NT2/D1 (cell line): Measurements from ENCODE around the gene SMIM29.

ENCODE experiments used
- DNase-seq: peaks from one replicate; pipeline ENCODE4 v3.0.0-alpha.2; 2011; ENCODE audit warnings: low read depth, low spot score
- H3K27me3 ChIP-seq: 2 replicates; pipeline ENCODE4 v1.6.0; 2011; ENCODE audit warnings: mild to moderate bottlenecking; ENCODE audit not compliant: insufficient read length, insufficient read depth
- H3K36me3 ChIP-seq: 2 replicates; pipeline ENCODE4 v1.6.1; 2011; ENCODE audit warnings: mild to moderate bottlenecking, low read length, mixed read lengths; ENCODE audit not compliant: insufficient read depth, insufficient read length
- H3K4me1 ChIP-seq: 2 replicates; pipeline ENCODE4 v1.5.1; 2011; ENCODE audit not compliant: insufficient read depth, insufficient read length
- H3K4me3 ChIP-seq: 2 replicates; pipeline ENCODE4 v1.5.1; 2011; ENCODE audit warnings: low read depth; ENCODE audit not compliant: insufficient read length
- H3K9ac ChIP-seq: 2 replicates; pipeline ENCODE4 v1.6.0; 2011; ENCODE audit warnings: low read depth; ENCODE audit not compliant: insufficient read length
- H3K9me3 ChIP-seq: 2 replicates; pipeline ENCODE4 v1.5.1; 2011; ENCODE audit warnings: mild to moderate bottlenecking, low read length; ENCODE audit not compliant: insufficient read depth
- SUZ12 ChIP-seq: IDR thresholded peaks from 2 replicates; pipeline ENCODE4 v1.6.1; 2011; ENCODE audit not compliant: insufficient read length, insufficient read depth; ENCODE audit errors: extremely low read depth
- YY1 ChIP-seq: IDR thresholded peaks from 2 replicates; pipeline ENCODE4 v1.6.1; 2011; ENCODE audit not compliant: insufficient read length, insufficient read depth
- ZNF274 ChIP-seq: IDR thresholded peaks from 2 replicates; pipeline ENCODE4 v1.6.1; 2011; ENCODE audit warnings: mild to moderate bottlenecking, low read depth, low read length

SMIM29 gene

DNA sequence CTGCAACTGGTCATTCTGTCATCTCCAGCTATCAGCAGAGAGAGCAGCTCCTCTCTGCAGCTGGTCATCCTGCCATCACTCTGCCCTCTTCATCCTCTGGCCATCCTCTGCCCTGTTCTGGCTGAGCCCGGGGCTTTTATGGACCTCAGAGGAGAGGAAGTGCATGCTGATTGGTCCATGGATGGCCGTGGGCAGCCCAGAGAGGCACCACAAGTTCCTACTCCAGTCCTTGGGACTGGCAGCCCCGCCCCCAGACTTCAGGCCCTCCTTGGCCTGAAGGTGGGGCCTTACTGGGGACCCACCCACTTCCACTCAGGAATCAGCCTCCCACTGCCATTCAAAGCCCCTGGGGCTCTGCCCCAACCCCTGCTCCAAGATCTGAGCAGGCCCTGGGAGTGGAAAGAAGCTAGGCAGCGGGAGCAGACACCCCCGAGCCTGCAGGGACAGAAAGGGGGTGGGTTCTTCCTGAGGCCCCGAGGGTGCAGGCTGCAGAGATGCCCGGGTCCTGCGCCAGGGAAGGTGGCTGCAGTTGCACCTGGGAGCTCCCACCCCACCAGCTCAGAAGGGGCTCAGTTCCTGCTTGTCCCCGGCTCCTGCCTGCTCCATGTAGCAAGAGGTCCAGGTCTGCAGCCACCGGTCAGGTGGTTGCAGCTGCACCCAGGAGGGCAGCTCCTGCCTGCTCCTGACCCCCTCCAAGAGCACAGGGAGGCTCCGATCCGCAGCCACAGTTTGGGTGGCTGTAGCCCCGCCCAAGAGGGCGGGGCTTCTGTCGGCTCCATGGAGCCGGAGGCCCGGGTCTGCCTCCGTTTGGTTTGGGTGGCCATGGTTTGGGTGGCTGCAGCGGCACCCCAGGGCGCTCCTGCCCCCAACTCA lies 46.2 kb downstream of the SMIM29 start:
- Histone ChIP-seq H3K9ac (no peak overlapping the region), H3K4me3 (no peak overlapping the region), H3K36me3 (no peaks in the 10 kb centered on the region), H3K27me3 (no peaks in the 10 kb centered on the region), H3K9me3 (peaks cover 15% of the 10 kb centered on the region; the same call in 1 of the 2 replicates), H3K4me1 (no peaks in the 10 kb centered on the region)
- DNase-seq: no peak
- TF ChIP-seq YY1: no peak
- TF ChIP-seq SUZ12: no peak
- no peak for TF ChIP-seq ZNF274

DNA sequence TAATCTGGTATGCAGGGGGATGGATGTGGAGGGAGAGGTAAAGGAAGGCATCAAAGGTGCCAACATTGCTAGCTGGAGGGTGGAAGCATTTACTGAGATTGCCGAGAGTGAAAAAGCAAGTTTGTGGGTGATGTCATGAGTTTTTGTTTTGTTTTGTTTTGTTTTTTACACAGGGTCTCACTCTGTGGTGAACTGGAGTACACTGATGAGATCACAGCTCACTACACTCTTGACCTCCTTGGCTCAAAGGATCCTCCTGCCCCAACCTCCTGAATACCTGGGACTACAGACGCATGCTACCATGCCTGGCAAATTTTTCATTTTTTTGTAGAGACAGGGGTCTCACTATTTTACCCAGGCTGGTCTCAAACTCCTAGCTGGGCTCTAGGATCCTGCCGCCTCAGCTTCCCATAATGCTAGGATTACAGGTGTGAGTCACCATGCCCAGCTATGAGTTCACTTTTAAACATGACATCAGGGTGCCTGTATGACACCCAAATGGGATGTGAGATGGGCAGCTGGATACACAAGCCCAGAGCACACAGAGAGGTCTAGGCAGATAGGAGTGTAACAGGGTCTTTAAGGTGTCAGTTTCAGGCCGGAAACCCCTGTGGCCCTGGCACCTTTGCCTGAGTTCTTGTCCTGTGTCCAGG lies 47.2 kb downstream of the SMIM29 start:
- Histone ChIP-seq H3K4me1 (no peaks in the 10 kb centered on the region), H3K9ac (no peak overlapping the region), H3K4me3 (no peak overlapping the region), H3K9me3 (peaks cover 15% of the 10 kb centered on the region; the same call in 1 of the 2 replicates), H3K36me3 (no peaks in the 10 kb centered on the region), H3K27me3 (no peaks in the 10 kb centered on the region)
- DNase-seq: no peak
- TF ChIP-seq SUZ12 (no peak), YY1 (no peak), ZNF274 (no peak)

GRCh38 chr6:34200340-34200971 lies 48.4 kb downstream of the SMIM29 start:
- TF ChIP-seq SUZ12: no peak
- TF ChIP-seq YY1: peak; percentile 33
- Histone ChIP-seq H3K9me3 (peaks cover 15% of the 10 kb centered on the region; the same call in 1 of the 2 replicates), H3K4me1 (peaks cover 3% of the 10 kb centered on the region), H3K36me3 (no peaks in the 10 kb centered on the region), H3K9ac (no peak overlapping the region), H3K27me3 (no peaks in the 10 kb centered on the region), H3K4me3 (no peak overlapping the region)
- peak; percentile 61 for DNase-seq

- Histone ChIP-seq H3K27me3 (no peaks in the 10 kb centered on the region), H3K9me3 (peaks cover 5% of the 10 kb centered on the region; the same call in 1 of the 2 replicates), H3K36me3 (no peaks in the 10 kb centered on the region), H3K4me1 (peaks cover 3% of the 10 kb centered on the region), H3K4me3 (no peak overlapping the region), H3K9ac (peak overlapping the region; percentile 8)
- no peak for DNase-seq
- TF ChIP-seq YY1: no peak
- TF ChIP-seq SUZ12: no peak
- no peak for TF ChIP-seq ZNF274
Observed at GRCh38 chr6:34196833-34197195, 52.0 kb downstream of the SMIM29 start.
